A673 (cell line): ENCODE data around the gene TSG101.

Source experiments
- EZH2 ChIP-seq: fragments of 200-600 bp; sonication (generic); IDR thresholded peaks from 2 replicates; pipeline ENCODE4 v1.6.1; 2017; ENCODE audit warnings: borderline replicate concordance, low read depth, mild to moderate bottlenecking, mixed read lengths, antibody characterized with exemption, low read length; ENCODE audit not compliant: poor library complexity, severe bottlenecking
- TF ChIP-seq, protein P1 (sequence below): fragments of 300-800, 200-600 bp; sonication (generic); conservative IDR thresholded peaks from 2 replicates; pipeline ENCODE4 v1.5.1; 2017; ENCODE audit warnings: low read depth, mild to moderate bottlenecking, antibody characterized with exemption, low read length, moderate library complexity, mixed read lengths

DNA sequence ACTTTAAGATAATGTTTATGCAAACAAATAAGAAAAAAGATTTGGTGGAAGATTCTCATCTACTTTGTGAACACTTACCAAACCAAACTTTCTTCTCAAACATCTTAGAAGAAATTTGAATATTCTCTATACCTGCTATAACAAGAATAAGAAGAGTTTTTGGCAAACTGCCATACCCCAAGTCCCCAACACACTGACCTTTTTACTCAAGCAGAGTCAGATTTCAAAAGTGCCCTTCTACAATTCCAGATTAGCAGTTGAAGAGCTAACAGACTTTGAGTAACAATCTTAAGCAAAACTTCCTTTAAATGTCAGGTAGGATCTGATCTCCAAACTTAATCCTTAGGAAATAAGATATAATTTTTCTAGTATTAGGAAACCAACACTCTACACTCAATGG, 33.9 kb downstream of the TSG101 start:
- TF ChIP-seq, protein P1, sequence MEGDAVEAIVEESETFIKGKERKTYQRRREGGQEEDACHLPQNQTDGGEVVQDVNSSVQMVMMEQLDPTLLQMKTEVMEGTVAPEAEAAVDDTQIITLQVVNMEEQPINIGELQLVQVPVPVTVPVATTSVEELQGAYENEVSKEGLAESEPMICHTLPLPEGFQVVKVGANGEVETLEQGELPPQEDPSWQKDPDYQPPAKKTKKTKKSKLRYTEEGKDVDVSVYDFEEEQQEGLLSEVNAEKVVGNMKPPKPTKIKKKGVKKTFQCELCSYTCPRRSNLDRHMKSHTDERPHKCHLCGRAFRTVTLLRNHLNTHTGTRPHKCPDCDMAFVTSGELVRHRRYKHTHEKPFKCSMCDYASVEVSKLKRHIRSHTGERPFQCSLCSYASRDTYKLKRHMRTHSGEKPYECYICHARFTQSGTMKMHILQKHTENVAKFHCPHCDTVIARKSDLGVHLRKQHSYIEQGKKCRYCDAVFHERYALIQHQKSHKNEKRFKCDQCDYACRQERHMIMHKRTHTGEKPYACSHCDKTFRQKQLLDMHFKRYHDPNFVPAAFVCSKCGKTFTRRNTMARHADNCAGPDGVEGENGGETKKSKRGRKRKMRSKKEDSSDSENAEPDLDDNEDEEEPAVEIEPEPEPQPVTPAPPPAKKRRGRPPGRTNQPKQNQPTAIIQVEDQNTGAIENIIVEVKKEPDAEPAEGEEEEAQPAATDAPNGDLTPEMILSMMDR, result no peak
- TF ChIP-seq EZH2, result no peak
